Retinal pigment epithelial cell (primary cell): ENCODE measurements around the gene SNX14.
"Not testable (repeated sequence)": the region's sequence is repeated elsewhere in the genome, so short reads cannot be mapped to it uniquely, and the experiment has no call there.

Source experiments
- DNase-seq: peaks from one replicate; pipeline ENCODE4 v3.0.0-alpha.2; 2010; ENCODE audit warnings: low read depth
- H3K4me3 ChIP-seq: 2 replicates; pipeline ENCODE4 v1.5.1; 2011; ENCODE audit warnings: mild to moderate bottlenecking, low read length, control low read depth, moderate library complexity
- CTCF ChIP-seq: conservative IDR thresholded peaks from 2 replicates; pipeline ENCODE4 v1.5.1; 2011; ENCODE audit warnings: low read depth, low read length, control low read depth, inconsistent platforms

SNX14 gene

GRCh38 chr6:85552652-85553051, 41.0 kb downstream of the SNX14 start:
- peak; percentile 37 for DNase-seq
- H3K4me3 ChIP-seq = no peak overlapping the region
- no peak for TF ChIP-seq CTCF

GRCh38 chr6:85551264-85551663, 42.4 kb downstream of the SNX14 start:
- no peak for DNase-seq
- no peak for TF ChIP-seq CTCF

GRCh38 chr6:85547719-85548118, 45.9 kb downstream of the SNX14 start:
- TF ChIP-seq CTCF = no peak
- no peak for DNase-seq
- no peak overlapping the region for H3K4me3 ChIP-seq

More at GRCh38 chr6:85551264-85551663, 42.4 kb downstream of the SNX14 start:
- H3K4me3 ChIP-seq = no peak overlapping the region

GRCh38 chr6:85544776-85545175, 48.9 kb downstream of the SNX14 start:
- H3K4me3 ChIP-seq = no peak overlapping the region

GRCh38 chr6:85537055-85537494, 56.6 kb downstream of the SNX14 start:
- no peak overlapping the region for H3K4me3 ChIP-seq
- TF ChIP-seq CTCF = peak; percentile 29
- no peak for DNase-seq

More at GRCh38 chr6:85544776-85545175, 48.9 kb downstream of the SNX14 start:
- TF ChIP-seq CTCF = no peak
- no peak for DNase-seq

GRCh38 chr6:85524281-85524680, 69.4 kb downstream of the SNX14 start:
- H3K4me3 ChIP-seq, DNase-seq: not testable (repeated sequence)

- no peak for TF ChIP-seq CTCF
- no peak for DNase-seq
- no peak overlapping the region for H3K4me3 ChIP-seq
Observed at GRCh38 chr6:85516168-85516567, 77.5 kb downstream of the SNX14 start.
